Brain microvascular endothelial cell (primary cell): ENCODE results near the gene LDLRAP1.

ENCODE experiments used
- DNase-seq: peaks from one replicate; pipeline ENCODE4 v3.0.0-alpha.2; 2020
- H3K27ac ChIP-seq: fragments of 250-450 bp; sonication (Bioruptor Pico); 2 replicates; pipeline ENCODE4 v1.5.1; 2020; ENCODE audit warnings: mild to moderate bottlenecking, moderate library complexity
- H3K27me3 ChIP-seq: fragments of 250-450 bp; sonication (Bioruptor Pico); replicated peaks from 2 replicates; pipeline ENCODE4 v1.5.1; 2020; ENCODE audit warnings: mild to moderate bottlenecking
- H3K36me3 ChIP-seq: fragments of 250-450 bp; sonication (Bioruptor Pico); replicated peaks from 2 replicates; pipeline ENCODE4 v1.5.1; 2020; ENCODE audit warnings: mild to moderate bottlenecking
- H3K4me3 ChIP-seq: 2 replicates; pipeline ENCODE4 v1.5.1; 2011; ENCODE audit warnings: low read depth, mild to moderate bottlenecking, control low read depth, low read length, moderate library complexity
- CTCF ChIP-seq: IDR thresholded peaks from 2 replicates; pipeline ENCODE4 v1.5.1; 2011; ENCODE audit warnings: low read depth, mild to moderate bottlenecking, moderate library complexity, low read length, control low read depth, inconsistent platforms; ENCODE audit errors: missing control alignments
- in situ Hi-C: cut with HindIII; loops from 2 replicates; pipeline ENCODE4 v1.10.0; 2017; ENCODE audit warnings: low sequenced_read_pairs, low pct_ligation_motif_present

Gene LDLRAP1, protein sequence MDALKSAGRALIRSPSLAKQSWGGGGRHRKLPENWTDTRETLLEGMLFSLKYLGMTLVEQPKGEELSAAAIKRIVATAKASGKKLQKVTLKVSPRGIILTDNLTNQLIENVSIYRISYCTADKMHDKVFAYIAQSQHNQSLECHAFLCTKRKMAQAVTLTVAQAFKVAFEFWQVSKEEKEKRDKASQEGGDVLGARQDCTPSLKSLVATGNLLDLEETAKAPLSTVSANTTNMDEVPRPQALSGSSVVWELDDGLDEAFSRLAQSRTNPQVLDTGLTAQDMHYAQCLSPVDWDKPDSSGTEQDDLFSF

DNA sequence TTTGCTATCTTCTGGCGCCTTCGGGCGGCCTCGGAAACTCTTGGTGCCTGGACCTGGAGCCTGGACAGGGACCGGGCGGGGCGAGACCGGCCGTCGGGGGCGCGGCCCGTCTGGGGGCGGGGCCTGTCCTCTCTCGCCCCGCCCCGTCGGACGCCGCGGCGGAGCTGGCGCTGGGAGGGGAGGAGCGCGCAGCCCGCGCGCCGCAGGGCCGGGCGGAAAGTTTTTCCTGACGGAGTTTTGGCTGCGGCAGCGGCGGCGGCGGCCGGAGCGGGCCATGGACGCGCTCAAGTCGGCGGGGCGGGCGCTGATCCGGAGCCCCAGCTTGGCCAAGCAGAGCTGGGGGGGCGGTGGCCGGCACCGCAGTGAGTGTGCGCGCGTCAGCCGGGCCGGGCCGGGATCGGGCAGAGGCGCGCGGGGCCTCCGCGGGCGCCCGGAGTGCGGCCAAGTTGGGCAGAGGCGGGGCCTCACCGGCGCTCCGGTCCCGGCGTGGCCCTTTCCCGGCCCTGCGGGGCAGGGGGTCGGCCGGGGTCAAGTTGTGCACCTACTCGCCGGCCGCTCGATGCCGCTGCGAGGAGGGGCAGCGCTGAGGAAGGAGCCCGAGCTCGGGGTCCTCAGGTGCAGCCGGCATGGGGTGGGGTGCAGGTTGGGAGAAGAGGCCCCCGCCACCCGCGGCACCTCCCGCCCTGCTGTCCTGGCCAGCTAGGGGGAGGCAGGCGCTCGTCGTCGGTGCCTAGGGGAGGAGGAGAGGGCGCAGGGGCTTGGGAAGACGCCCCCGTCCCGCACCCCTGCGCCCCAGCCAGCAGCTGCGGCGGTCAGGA, at the start of gene LDLRAP1:
Gene LDLRAP1, plus strand, starts transcription at position 182 of the 818 bp plus-strand sequence. Its CDS starts 93 bp downstream, at position 275.
- DNase-seq = peak; percentile 25
- TF ChIP-seq CTCF = no peak
- peak within 1 kb of the TSS; percentile 68 for H3K4me3 ChIP-seq
- no peak within 1 kb of the TSS for H3K27ac ChIP-seq
- no peaks in the 10 kb centered on the region for H3K27me3 ChIP-seq
- in situ Hi-C loops = no loop called here
- H3K36me3 ChIP-seq = no peaks in the 10 kb centered on the region

- in situ Hi-C loops = no loop called here
- no peaks in the 10 kb centered on the region for H3K27me3 ChIP-seq
- H3K36me3 ChIP-seq = peaks cover 36% of the 10 kb centered on the region
- no peak for DNase-seq
- no peak overlapping the region for H3K27ac ChIP-seq
- TF ChIP-seq CTCF = no peak
- no peak overlapping the region for H3K4me3 ChIP-seq
Measured at GRCh38 chr1:25494952-25495351, 48.5 kb upstream of the LDLRAP1 start.

GRCh38 chr1:25500694-25501093, 42.7 kb upstream of the LDLRAP1 start:
- no peak overlapping the region for H3K27ac ChIP-seq
- H3K27me3 ChIP-seq = no peaks in the 10 kb centered on the region
- no peak for DNase-seq
- no peak overlapping the region for H3K4me3 ChIP-seq
- TF ChIP-seq CTCF = no peak
- H3K36me3 ChIP-seq = peaks cover 23% of the 10 kb centered on the region
- in situ Hi-C loops = no loop called here

- Histone ChIP-seq H3K27me3 (no peaks in the 10 kb centered on the region), H3K27ac (no peak overlapping the region), H3K36me3 (peaks cover 20% of the 10 kb centered on the region), H3K4me3 (no peak overlapping the region)
- DNase-seq = no peak
- peak; percentile 43 for TF ChIP-seq CTCF
- in situ Hi-C loops = no loop called here
Measured at GRCh38 chr1:25501235-25502058, 42.0 kb upstream of the LDLRAP1 start.

GRCh38 chr1:25502957-25503356, 40.4 kb upstream of the LDLRAP1 start:
- DNase-seq = peak; percentile 37
- TF ChIP-seq CTCF = no peak
- Histone ChIP-seq H3K4me3 (no peak overlapping the region), H3K27me3 (no peaks in the 10 kb centered on the region), H3K27ac (no peak overlapping the region), H3K36me3 (peaks cover 14% of the 10 kb centered on the region)
- in situ Hi-C loops = no loop called here
